MCF 10A (cell line): ENCODE measurements around the gene ERVK3-1. TPM values are rescaled to one million over a fixed set of nuclear protein-coding genes. Genes with fewer than 3 reads are reported as not detected.

Source experiments
- BruUV-seq: library from RNA; stranded (reverse); fragments of 400-500 nt; replicated peaks from 2 replicates; lab custom pipeline; 2021; lab: Mats Ljungman, UMichigan
- CTCF ChIA-PET: fragments of 300-600 bp; sonication (Branson Sonifier 250); formaldehyde crosslinking; extraction: SDS; loops from one replicate; lab custom pipeline; 2021; ENCODE audit warnings: antibody characterized with exemption, inconsistent platforms; lab: Yijun Ruan, JAX
- POLR2A ChIA-PET: fragments of 300-600, 350-650 bp; sonication (Branson Sonifier 250); formaldehyde crosslinking; extraction: SDS; loops from one replicate; lab custom pipeline; 2020; ENCODE audit warnings: antibody characterized with exemption, inconsistent platforms; lab: Yijun Ruan, JAX
- DNase-seq: peaks from one replicate; pipeline ENCODE4 v3.0.0-alpha.2; 2018; ENCODE audit not compliant: unreplicated experiment
- H3K27ac Mint-ChIP-seq: one replicate; pipeline ENCODE4 v1.8.0; 2022; ENCODE audit warnings: mild to moderate bottlenecking, low read depth, mixed read lengths; ENCODE audit not compliant: unreplicated experiment
- H3K27me3 Mint-ChIP-seq: one replicate; pipeline ENCODE4 v1.8.0; 2022; ENCODE audit warnings: mixed read lengths; ENCODE audit not compliant: insufficient read depth, unreplicated experiment
- H3K36me3 Mint-ChIP-seq: one replicate; pipeline ENCODE4 v1.8.0; 2022; ENCODE audit warnings: mild to moderate bottlenecking, moderate library complexity, mixed read lengths; ENCODE audit not compliant: insufficient read depth, unreplicated experiment
- H3K4me1 Mint-ChIP-seq: one replicate; pipeline ENCODE4 v1.8.0; 2022; ENCODE audit warnings: mixed read lengths; ENCODE audit not compliant: insufficient read depth, unreplicated experiment
- H3K4me3 Mint-ChIP-seq: one replicate; pipeline ENCODE4 v1.8.0; 2022; ENCODE audit warnings: mild to moderate bottlenecking, moderate library complexity, mixed read lengths; ENCODE audit not compliant: unreplicated experiment
- H3K9me3 Mint-ChIP-seq: one replicate; pipeline ENCODE4 v1.8.0; 2022; ENCODE audit warnings: mixed read lengths; ENCODE audit not compliant: unreplicated experiment
- CTCF ChIP-seq: fragments of 200-600 bp; IDR thresholded peaks from one replicate; pipeline ENCODE4 v1.8.0; 2022; ENCODE audit warnings: antibody characterized with exemption, mild to moderate bottlenecking; ENCODE audit not compliant: unreplicated experiment
- intact Hi-C: fragments of 100-400 bp; cut with micrococcal nuclease; formaldehyde crosslinking; loops from 2 replicates; pipeline ENCODE4 v1.14.1; 2022
- total RNA-seq: library from RNA; stranded (reverse); gene quantifications from 2 replicates; pipeline ENCODE4 v1.2.3, GENCODE V29; 2022

The ERVK3-1 gene
- total RNA-seq, 1 experiment from 2014 or later: 63.1 TPM

GRCh38 chr19:58350871-58351557 is 45.8 kb downstream of the ERVK3-1 start:
- POLR2A ChIA-PET: interaction anchor here (4.0 kb wide), 1 partner anchor 12 kb away, joined by 32 read pairs; the partner anchor contains the start of gene ZNF497
- H3K27me3 Mint-ChIP-seq: no peaks in the 10 kb centered on the region
- intact Hi-C loops: no loop called here
- H3K4me1 Mint-ChIP-seq: peaks cover 5% of the 10 kb centered on the region
- CTCF ChIA-PET: no interaction called here
- peaks cover 17% of the 10 kb centered on the region for H3K36me3 Mint-ChIP-seq
- no peak for TF ChIP-seq CTCF
- no peak overlapping the region for H3K27ac Mint-ChIP-seq
- BruUV-seq: no TSS peak
- no peak overlapping the region for H3K4me3 Mint-ChIP-seq
- peaks cover 6% of the 10 kb centered on the region for H3K9me3 Mint-ChIP-seq
- no peak for DNase-seq

- Mint-ChIP-seq H3K4me1 (peaks cover 5% of the 10 kb centered on the region), H3K36me3 (peaks cover 17% of the 10 kb centered on the region), H3K27ac (no peak overlapping the region), H3K27me3 (no peaks in the 10 kb centered on the region), H3K4me3 (no peak overlapping the region), H3K9me3 (peaks cover 6% of the 10 kb centered on the region)
- intact Hi-C loops: no loop called here
- POLR2A ChIA-PET: no interaction called here
- BruUV-seq: no TSS peak
- CTCF ChIA-PET: no interaction called here
- TF ChIP-seq CTCF: no peak
- no peak for DNase-seq
Observed at GRCh38 chr19:58351558-58351878, 46.3 kb downstream of the ERVK3-1 start.

- no peak overlapping the region for H3K27ac Mint-ChIP-seq
- intact Hi-C loops: no loop called here
- H3K27me3 Mint-ChIP-seq: no peaks in the 10 kb centered on the region
- H3K9me3 Mint-ChIP-seq: peaks cover 6% of the 10 kb centered on the region
- ChIA-PET CTCF (interaction anchor here (0.6 kb wide), 1 partner anchor 66 kb away, joined by 4 read pairs; no protein-coding TSS in a partner anchor), POLR2A (interaction anchor here (0.6 kb wide), 1 partner anchor 22 kb away, joined by 4 read pairs; no protein-coding TSS in a partner anchor)
- H3K4me3 Mint-ChIP-seq: no peak overlapping the region
- no peak for TF ChIP-seq CTCF
- DNase-seq: no peak
- H3K4me1 Mint-ChIP-seq: peaks cover 5% of the 10 kb centered on the region
- peaks cover 17% of the 10 kb centered on the region for H3K36me3 Mint-ChIP-seq
- no TSS peak for BruUV-seq
Observed at GRCh38 chr19:58351990-58352755, 47.0 kb downstream of the ERVK3-1 start.
